Left lung (tissue), 10 donors: ENCODE data around the gene SMCO4. TPM values are rescaled to one million over a fixed set of nuclear protein-coding genes. Genes with fewer than 3 reads are reported as not detected.

Experiments used
- ATAC-seq: fragments of 200-7000 bp; cut with Tn5 transposase; one replicate; pipeline ENCODE4 v1.9.1; 2020; ENCODE audit warnings: moderate library complexity
- DNase-seq, 4 donors: peaks; one replicate each; pipeline ENCODE4 v3.0.0-alpha.2; 2013 to 2020
- H3K27ac ChIP-seq, 2 donors: fragments of 200-600 bp; sonication (generic) in 1 of 2; one replicate each; pipeline versions ENCODE4 v1.5.0 to v1.8.0; 2020 to 2021
- H3K27me3 ChIP-seq, 2 donors: fragments of 200-600 bp; sonication (generic) in 1 of 2; one replicate each; pipeline versions ENCODE4 v1.5.0 to v1.8.0; 2020 to 2021
- H3K36me3 ChIP-seq, 2 donors: fragments of 200-600 bp; sonication (generic) in 1 of 2; one replicate each; pipeline versions ENCODE4 v1.5.0 to v1.8.0; 2020 to 2021
- H3K4me1 ChIP-seq, 2 donors: fragments of 200-600 bp; one replicate each; pipeline ENCODE4 v1.8.0; 2021
- H3K4me3 ChIP-seq, 2 donors: fragments of 200-600 bp; sonication (generic) in 1 of 2; one replicate each; pipeline versions ENCODE4 v1.5.0 to v1.8.0; 2020 to 2021; ENCODE audit warnings: mild to moderate bottlenecking in 1 of 2
- H3K9me3 ChIP-seq, 2 donors: fragments of 200-600 bp; sonication (generic) in 1 of 2; one replicate each; pipeline versions ENCODE4 v1.5.0 to v1.8.0; 2020 to 2021
- intact Hi-C, 2 donors: fragments of 100-400 bp; cut with DNase I; formaldehyde crosslinking; loops; one replicate each; pipeline versions ENCODE4 v1.11.2 to v1.14.2; 2022
- polyA plus RNA-seq, 6 donors: library from polyadenylated mRNA; unstranded; fragments of 120-200 nt; gene quantifications; one replicate each; pipeline ENCODE4 v1.2.1, GENCODE V29; 2013; ENCODE audit not compliant: insufficient read length in 6 of 6
- total RNA-seq, 2 donors: library from RNA; stranded (reverse); fragmentation: NEBNext Ultra II Directional; extraction: Animal tissue kit (Norgen Biotek cat#: 25700); gene quantifications; one replicate each; pipeline ENCODE4 v1.2.1, GENCODE V29; 2021
- TF ChIP-seq, protein P1 (sequence below), 2 donors: fragments of 200-600 bp; sonication (generic) in 1 of 2; IDR thresholded peaks; one replicate each; pipeline versions ENCODE4 v1.5.0 to v1.8.0; 2021; ENCODE audit warnings: antibody characterized with exemption in 2 of 2
- donor health status: DM: no; HTN: yes; CAD: no.
- donor health status: DM: no; HTN: no; CAD: no.

Gene SMCO4
- total and polyA plus RNA-seq, 8 donors, result 14.4 to 56.0 (median 18.5) TPM

DNA sequence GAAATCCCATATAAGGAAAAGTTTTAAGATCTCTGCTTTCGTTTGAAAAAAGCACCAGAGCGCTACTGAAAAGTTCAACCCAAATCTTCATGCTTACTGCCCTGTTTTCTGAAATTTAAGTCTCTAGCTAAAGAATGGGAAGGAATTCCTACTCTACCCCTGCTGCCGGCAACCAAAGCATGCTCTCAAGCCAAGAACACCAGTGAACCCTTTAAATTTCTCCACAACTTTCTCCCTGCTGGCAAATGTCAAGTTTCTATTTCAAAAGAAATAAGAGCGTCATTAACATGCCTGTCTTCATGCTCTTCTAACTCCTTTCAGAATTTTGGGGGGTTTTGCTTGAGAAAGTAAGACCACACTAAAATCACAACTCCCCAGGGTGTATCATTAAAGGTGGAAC, 6.8 kb upstream of the SMCO4 start:
- no peaks in the 10 kb centered on the region for H3K27me3 ChIP-seq
- intact Hi-C loops, result loop anchor here in 1 of 2 donors (10.0 kb wide), 1 partner anchor 315 kb away; no protein-coding TSS in a partner anchor
- H3K36me3 ChIP-seq, result no peaks in the 10 kb centered on the region
- H3K27ac ChIP-seq, result no peak overlapping the region
- no peak for ATAC-seq
- no peak for DNase-seq
- TF ChIP-seq, protein P1, sequence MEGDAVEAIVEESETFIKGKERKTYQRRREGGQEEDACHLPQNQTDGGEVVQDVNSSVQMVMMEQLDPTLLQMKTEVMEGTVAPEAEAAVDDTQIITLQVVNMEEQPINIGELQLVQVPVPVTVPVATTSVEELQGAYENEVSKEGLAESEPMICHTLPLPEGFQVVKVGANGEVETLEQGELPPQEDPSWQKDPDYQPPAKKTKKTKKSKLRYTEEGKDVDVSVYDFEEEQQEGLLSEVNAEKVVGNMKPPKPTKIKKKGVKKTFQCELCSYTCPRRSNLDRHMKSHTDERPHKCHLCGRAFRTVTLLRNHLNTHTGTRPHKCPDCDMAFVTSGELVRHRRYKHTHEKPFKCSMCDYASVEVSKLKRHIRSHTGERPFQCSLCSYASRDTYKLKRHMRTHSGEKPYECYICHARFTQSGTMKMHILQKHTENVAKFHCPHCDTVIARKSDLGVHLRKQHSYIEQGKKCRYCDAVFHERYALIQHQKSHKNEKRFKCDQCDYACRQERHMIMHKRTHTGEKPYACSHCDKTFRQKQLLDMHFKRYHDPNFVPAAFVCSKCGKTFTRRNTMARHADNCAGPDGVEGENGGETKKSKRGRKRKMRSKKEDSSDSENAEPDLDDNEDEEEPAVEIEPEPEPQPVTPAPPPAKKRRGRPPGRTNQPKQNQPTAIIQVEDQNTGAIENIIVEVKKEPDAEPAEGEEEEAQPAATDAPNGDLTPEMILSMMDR (IDR thresholded peaks at IDR 0.05), result no peak
- no peaks in the 10 kb centered on the region for H3K9me3 ChIP-seq
- H3K4me1 ChIP-seq, result no peaks in the 10 kb centered on the region
- no peak overlapping the region for H3K4me3 ChIP-seq

DNA sequence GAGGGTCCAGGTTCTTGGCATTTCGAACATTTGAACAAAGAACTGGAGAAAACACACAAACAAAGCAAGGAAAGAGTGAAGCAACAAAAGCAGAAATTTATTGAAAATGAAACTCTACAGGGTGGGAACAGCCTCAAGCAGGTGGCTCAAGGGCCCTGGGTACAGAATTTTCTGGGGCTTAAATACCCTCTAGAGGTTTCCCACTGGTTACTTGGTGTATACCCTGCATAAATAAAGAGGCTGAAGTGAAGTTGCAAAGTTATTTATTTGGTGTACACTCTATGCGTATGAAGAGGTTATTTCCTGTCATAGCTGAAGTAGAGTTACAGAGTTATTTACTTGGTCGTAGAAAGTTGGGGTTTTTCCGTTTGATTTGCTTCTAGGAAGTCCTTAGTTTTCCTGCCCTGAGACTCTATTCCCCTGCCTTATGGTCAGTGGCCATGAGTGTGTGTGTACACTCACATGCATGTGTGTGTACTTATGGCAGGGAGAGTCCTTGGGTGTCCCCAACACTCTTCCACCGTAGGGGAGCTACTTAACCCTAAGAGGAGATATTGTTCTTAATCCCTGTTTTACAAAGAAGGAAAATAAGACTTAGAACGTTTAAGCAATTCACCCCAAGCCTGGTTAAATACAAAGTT, 5.6 kb upstream of the SMCO4 start:
- intact Hi-C loops, result loop anchor here in 1 of 2 donors (10.0 kb wide), 1 partner anchor 314 kb away; no protein-coding TSS in a partner anchor
- TF ChIP-seq, protein P1 (IDR thresholded peaks at IDR 0.05), result no peak
- no peak overlapping the region for H3K27ac ChIP-seq
- H3K4me1 ChIP-seq, result peaks cover 0 to 6% of the 10 kb centered on the region in 2 donors
- no peak overlapping the region for H3K4me3 ChIP-seq
- H3K36me3 ChIP-seq, result no peaks in the 10 kb centered on the region
- no peaks in the 10 kb centered on the region for H3K27me3 ChIP-seq
- ATAC-seq (peak; percentile 59), DNase-seq (no peak)
- no peaks in the 10 kb centered on the region for H3K9me3 ChIP-seq

GRCh38 chr11:93547773-93548172, 4.6 kb upstream of the SMCO4 start:
- intact Hi-C loops, result loop anchor here in 1 of 2 donors (10.0 kb wide), 1 partner anchor 313 kb away; no protein-coding TSS in a partner anchor
- no peak for ATAC-seq
- TF ChIP-seq, protein P1 (IDR thresholded peaks at IDR 0.05), result no peak
- Histone ChIP-seq H3K9me3 (no peaks in the 10 kb centered on the region), H3K27ac (no peak overlapping the region), H3K4me3 (no peak overlapping the region), H3K36me3 (no peaks in the 10 kb centered on the region), H3K4me1 (peaks cover 0 to 10% of the 10 kb centered on the region in 2 donors), H3K27me3 (no peaks in the 10 kb centered on the region)
- DNase-seq, result no peak

DNA sequence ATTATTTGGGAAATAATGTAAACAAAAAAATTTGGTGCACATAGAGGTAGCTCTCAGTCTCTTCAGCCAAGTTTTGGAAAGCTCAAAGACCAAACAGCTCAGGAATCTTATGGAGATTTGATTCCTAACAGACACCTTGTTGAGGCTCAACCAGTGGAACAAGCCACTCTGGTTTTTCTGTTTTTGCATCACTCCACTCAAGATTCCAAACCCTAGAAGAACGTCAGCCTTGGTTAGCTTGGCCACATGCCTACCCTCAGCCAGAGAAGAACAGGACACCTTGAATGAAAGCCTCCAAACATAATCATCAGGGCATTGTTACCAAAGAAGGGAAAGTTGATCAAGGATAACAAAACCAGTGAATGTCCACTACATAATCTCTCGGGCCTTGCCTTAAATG, 3.8 kb upstream of the SMCO4 start:
- TF ChIP-seq, protein P1 (IDR thresholded peaks at IDR 0.05), result no peak
- ATAC-seq, result no peak
- intact Hi-C loops, result loop anchor here in 1 of 2 donors (10.0 kb wide), 1 partner anchor 312 kb away; no protein-coding TSS in a partner anchor
- H3K4me1 ChIP-seq, result peaks cover under 1 to 15% of the 10 kb centered on the region in 2 donors
- no peak for DNase-seq
- H3K4me3 ChIP-seq, result no peak overlapping the region
- no peak overlapping the region for H3K27ac ChIP-seq
- H3K9me3 ChIP-seq, result no peaks in the 10 kb centered on the region
- no peaks in the 10 kb centered on the region for H3K36me3 ChIP-seq
- H3K27me3 ChIP-seq, result no peaks in the 10 kb centered on the region

DNA sequence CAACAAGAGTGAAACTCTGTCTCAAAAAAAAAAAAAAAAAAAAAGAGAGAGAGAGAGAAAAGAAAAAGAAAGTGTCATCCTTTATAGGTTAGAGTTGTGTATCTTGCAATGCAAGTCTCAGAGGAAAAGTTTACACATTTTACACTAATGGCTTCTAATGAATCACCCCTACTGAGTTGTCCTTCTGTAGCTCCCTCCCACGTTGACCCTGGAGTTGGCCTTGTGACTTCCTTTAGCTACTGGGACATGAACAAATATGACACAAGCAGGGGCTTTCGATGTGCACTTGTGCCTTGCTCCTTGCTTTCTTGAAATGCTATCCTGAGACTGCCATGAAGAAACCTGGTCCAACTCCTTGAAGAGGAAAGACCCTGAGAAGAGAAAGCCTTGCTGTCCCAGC, 2.4 kb upstream of the SMCO4 start:
- intact Hi-C loops, result loop anchor here in 1 of 2 donors (10.0 kb wide), 1 partner anchor 311 kb away; no protein-coding TSS in a partner anchor
- Histone ChIP-seq H3K27me3 (no peaks in the 10 kb centered on the region), H3K27ac (no peak overlapping the region), H3K36me3 (no peaks in the 10 kb centered on the region), H3K4me1 (peaks cover 9 to 29% of the 10 kb centered on the region in 2 donors), H3K9me3 (no peaks in the 10 kb centered on the region), H3K4me3 (no peak overlapping the region)
- DNase-seq, result no peak
- ATAC-seq, result no peak
- TF ChIP-seq, protein P1 (IDR thresholded peaks at IDR 0.05), result no peak
